GM19452 (cell line): ENCODE results near the gene PLA2G12A.

Experiments
- ATAC-seq: cut with Tn5 transposase; IDR thresholded peaks from one replicate; pipeline ENCODE4 v1.9.1; 2021; ENCODE audit not compliant: unreplicated experiment

PLA2G12A gene

DNA sequence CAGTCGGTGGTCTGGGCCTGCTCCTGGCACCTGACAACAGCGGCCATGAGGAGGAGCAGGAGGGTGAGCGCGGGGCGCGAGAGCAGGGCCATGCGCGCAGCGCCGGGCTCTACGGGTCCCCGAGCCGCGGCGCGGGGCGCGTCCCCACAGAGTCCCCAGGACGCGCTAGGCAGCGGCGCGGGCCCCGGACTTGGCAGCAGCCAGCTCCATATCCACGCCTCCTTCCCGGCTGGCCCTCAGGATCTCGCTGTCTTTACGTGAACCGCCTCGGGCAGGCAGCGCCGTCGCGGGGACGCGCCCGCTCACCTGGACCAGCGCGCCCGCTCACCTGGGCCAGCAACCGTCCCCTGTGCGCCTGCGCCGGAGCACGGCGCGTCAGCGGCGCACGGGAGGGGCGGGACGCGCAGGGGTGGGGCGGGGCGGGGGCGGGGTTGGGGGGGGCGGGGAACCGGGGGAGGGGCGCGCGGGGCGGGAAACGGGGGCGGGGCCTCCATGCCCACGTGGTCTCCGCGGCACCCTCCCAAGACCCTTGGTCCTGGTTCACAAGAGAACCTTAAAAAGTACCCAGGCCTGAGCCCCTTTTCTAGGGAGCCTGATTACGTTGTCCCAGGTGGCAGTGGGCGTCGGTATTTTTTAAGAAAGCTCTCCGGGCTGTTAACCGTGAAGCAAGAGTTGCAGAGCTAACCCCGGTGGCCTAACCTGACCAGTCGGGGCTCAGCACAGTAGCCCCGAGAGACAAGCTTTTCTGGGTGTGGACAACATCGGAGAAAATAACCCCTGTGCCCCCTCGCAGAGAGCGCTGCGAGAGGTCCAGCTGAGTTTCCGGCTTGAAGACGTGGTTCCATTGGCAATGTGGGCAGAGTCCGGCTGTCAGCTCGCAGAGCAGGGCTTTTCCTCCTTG, at the start of gene PLA2G12A:
Gene PLA2G12A (minus strand): TSS at position 353 of the 901 bp plus-strand sequence. CDS start 261 bp downstream, at position 92.
- ATAC-seq, result peak; percentile 85

DNA sequence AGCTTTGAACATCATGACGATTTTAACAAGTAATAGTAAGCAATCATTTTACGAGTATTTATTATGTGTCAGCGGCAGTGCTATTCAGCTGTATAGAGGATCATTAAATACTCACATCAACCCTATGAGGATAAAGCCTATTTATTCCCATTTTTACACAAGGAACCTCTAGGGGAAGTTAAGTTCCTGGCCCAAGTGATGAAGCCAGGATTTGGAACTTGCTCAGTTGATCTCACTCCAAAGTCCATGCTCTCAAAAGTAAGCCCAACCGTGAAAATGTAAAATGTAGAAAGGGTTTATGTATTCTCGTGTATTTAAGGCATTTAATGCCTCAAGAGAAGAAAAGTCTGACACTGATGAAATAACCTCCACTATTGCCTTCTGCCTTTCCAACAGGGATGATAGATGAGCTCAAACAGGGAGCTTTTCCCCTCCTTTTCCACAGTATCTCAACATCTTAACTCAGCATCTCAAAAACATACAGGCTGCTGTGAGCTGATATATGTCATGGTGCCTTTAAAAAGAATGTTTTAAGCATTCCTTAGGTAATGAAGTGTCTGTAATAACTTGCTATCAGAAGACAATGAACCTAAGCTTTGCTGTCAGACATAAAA, 35.0 kb upstream of the PLA2G12A start:
- ATAC-seq, result no peak

DNA sequence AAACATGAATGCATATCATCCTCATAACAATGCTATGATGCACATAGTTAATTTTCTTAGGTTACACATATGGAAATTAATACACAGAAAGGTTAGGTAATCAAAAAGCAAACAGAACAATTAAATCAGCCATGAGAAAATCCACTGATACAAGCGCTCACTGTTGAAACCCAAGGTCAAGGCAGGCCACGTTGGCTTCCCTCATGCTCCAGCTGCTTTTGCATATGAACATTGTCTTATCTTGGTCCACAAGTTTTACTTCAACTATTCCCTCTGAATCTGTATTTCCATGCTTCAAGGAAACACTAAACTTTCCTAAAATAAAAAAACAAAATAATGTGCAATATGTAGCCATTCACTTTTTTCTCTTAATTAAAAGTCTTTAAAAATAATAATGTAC, 34.5 kb upstream of the PLA2G12A start:
- ATAC-seq, result no peak

DNA sequence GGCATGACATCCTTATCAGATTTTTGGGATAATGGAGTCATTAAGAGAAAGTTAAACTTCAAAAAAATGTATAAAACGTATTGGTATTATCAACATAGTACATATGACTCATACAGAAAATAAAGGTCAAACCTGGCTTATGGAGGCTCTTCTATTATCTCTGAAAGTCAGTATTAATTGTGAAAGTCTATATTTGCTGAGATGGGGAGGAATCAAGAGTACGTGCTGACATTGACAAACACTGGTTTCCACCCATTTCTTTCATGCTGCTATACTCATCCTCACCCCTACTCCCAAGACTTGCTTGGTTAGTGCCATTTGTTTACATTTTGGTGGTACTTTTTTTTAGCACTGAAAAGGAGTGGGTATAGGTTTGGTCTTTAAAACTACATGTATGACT, 30.8 kb upstream of the PLA2G12A start:
- no peak for ATAC-seq

DNA sequence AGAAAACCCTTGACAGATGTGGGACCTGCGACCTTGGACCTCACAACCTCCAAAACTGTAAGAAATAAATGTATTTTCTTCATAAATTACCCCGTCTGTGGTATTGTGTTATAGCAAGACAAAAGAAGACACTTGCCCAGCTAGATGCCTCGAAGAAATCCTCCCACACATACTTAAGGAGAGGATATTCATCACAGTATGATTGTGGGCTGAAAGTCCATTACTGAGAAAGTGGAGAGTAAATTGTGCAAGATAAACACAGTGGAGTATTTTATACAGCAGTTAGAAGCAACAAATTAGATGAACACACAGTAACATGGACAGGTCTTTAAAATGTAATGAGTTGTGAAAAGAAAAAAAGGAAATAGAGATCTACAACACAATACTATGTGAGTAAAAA, 25.8 kb upstream of the PLA2G12A start:
- ATAC-seq, result no peak

DNA sequence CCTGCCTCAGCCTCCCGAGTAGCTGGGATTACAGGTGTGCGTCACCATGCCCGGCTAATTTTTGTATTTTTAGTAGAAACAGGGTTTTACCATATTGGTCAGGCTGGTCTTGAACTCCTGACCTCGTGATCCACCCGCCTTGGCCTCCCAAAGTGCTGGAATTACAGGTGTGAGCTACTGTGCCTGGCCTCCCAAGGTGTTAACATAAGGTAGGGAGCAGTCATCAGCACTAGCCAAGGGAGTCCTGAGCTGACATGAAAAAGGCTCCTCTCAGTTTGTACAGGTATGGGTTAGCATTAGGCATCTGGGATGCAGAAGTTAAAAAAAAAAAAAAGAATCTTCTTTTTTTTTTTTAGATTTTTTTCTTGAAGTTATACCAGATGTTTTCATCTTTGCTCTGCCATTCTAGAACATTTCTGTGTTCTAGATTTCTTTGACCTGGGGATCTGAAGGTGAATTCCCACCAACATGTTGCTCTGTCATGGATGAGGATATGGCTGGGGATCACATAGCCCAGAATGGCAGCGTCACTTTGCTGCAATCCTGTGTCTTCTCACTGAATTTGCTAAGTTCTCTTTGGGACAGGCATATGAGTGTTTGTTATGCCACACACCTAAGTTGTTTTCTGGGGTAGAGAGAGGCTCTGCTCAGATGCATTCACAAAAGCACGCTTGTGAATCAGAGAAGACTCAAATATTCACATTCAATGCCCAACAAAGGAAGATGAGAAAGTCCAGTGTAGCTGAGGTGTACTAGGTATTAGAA, 24.4 kb upstream of the PLA2G12A start:
- ATAC-seq, result no peak

DNA sequence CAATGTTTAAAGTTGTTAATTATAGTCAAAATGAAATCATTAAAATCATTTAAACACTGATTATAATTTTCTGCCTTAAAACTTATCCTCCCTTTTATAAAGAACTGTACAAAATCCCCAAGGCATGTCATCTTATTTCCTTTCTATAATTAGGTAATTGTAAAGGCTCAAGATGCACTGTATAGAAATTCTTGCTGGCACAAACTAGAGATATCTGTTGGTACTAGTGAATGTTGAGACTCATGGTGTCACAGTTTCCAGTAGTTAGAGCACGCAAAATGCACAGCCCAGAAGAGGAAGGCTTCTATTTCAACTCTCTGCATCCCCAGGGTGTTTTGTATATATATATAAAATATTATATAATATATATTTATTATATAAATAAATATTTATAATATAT, 22.7 kb upstream of the PLA2G12A start:
- no peak for ATAC-seq

DNA sequence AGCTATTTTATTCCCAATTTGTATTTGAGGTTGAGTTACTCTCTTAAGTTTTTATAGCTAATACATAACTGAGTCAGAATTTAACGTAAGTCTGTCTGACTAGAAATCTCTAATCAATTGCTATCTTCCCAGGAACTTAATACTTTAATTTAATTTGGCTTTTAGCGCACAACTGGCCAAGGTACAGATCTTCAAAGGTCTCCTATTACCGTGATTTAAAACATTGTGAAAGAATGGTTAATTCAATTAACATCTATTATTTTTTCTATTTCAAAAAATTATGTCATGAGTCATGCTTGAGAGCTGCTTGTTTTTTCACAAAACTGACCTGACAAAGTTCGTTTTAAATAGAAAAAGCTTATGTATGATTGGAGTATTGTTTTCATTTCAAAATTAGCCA, 22.0 kb upstream of the PLA2G12A start:
- ATAC-seq, result no peak

DNA sequence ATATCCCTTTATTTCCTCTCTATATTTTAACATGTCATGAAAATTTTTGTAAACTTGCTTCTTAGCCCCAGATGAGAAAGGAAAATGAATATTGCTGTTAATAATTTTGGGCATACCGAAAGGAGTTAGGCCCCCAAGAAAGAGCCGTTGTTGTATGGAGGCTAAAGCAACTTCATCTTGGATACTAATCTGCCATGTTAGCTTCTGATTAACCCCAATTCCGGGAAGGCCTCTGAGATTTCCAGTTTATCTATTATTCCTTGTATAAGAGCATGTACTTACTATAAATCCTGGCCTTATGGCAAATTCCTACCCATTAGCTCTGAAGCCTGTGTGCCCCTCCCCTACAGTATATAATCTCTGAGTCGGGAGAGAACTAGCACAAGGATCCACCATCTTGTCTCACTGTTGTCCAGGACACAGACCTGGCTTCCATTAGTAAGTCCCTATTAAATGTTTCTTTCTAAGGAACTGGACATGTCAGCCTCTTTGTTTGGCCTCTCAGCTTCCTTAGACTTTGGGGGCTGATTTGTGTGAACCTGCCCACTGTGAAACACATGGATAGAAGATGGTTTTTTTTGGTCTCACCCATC, 20.9 kb upstream of the PLA2G12A start:
- no peak for ATAC-seq

DNA sequence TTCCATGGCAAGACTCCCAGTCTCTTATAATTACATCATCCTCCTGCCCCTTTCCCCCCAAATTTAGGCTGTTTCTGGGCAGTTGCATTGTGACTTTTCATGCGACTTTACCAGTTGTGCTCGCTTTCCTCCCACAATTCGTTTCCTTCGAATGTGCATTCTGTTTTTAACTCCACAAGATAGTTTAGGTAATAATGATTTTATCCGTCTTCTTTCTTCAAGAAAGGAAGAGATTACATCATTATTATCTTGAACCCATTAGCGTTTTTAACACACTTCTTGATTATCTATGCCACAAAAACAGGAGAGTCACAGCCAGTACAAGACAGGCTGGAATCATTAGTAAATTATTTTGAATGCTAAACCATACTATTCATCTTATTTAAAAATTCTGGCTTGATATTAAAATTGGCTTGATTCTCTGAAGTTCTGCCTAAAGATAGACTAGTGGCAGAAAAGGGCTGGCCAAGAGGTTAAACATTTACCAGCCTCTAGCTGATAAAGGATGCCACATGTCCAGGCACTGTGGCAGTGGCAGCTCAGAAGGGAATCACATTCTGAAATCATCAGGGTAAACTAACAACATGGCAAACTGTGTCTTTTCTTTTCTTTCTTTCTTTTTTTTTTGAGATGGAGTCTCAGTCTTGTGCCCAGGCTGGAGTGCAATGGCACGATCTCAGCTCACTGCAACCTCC, 19.7 kb upstream of the PLA2G12A start:
- no peak for ATAC-seq

DNA sequence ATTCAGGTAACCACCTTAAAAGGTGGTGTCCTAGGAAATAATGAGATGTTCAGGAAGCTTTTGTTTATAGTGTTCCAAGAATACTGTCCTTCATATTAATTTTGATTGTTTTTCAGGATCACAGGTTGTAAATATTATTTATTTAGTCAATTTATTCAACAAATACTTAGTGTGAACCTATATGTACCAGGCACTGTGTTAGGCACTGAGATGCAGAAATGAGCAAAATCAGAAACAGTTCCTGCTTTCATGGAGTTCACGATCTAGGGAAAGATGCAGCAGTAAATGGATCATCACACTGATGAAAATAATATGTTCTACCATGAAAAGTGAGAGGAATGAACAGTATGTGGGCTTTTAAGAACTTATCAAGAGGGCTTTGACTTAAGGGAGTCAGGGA, 18.2 kb upstream of the PLA2G12A start:
- no peak for ATAC-seq

DNA sequence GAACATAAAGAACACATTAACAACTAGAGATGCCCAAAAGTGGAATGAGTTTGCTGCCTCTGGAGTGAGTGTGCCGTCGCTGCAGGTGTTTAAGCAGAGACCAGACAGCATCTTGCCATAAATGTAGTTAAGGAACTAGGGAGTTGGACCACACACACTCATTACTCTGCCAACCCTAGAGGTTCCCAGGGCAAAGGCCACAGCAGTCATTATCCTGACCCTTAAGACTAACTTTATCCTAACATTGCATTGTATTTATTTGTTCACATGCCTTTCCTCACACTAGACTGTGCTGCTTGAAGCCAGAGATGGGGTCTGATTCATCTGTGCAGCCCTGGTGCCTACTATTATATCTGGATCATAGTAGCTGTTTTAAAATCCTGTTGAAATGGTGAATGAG, 16.9 kb upstream of the PLA2G12A start:
- ATAC-seq, result no peak

DNA sequence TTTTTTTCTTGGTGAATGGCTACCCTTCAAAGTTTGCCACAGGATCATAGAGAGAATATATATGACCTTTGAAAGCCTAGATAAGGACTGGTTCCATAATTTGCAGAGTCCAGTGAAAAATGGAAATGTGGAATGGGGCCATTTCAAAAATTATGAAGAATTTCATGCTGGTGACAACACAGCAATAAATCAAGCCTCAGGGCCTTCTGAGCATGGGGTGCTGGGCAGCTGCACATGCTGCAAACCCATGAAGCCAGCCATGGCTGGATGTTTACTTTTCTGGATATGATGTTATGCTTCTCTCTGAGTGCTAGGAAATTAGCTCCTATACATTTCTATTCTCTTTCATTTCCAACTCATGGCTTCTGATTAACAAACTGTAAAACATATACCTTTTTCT, 16.0 kb upstream of the PLA2G12A start:
- ATAC-seq, result no peak

DNA sequence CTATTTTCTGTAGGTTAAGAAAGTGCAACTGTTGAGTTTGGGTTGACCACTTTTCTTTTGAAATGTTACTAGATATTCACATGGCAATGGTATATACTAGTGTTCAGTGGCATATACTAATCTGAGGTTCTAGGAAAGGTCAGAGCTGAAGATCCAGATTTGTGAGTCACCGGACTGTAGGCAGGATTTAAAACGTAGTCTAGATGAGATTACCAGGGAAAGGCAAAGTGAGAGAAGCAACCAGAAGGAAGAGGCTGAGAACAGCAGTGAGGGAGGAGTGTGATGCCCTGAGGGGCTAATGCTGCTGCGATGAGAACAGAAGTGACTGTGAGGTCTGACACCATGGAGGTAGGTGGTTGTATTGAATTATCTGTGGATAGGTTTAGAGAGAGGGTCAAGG, 9.7 kb upstream of the PLA2G12A start:
- ATAC-seq, result no peak

DNA sequence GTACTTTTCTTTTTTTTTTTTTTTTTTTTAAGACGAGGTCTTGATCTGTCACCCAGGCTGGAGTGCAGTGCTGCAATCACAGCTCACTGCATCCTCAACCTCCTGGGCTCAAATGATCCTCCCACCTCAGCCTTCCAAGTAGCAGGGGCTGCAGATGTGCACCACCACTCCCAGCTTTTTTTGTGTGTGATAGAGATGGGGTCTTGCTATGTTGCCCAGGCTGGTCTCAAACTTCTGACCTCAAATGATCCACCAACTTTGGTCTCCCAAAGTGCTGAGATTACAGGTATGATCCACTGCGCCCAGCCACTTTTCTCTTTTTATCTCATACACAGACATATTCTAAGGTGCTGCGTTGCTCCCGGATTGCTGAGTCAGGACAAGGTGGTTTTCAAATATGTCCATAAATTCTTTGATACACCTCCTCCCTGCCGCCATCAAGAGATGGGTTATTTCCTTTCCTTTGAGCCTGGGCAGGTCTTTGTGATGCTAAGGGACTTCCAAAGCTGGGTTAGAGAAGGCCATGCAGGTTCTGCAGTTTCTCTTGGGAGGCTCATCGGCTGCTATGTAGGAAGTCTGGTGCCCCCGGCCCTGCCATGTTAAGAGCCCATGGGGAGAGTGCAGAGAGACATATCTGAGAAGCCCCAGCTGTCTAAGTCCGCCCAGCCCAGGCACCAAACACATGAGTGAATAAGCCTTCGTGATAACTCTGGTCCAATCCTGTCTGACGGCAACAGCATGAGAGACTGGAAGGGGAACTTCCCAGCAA, 8.4 kb upstream of the PLA2G12A start:
- ATAC-seq, result no peak

DNA sequence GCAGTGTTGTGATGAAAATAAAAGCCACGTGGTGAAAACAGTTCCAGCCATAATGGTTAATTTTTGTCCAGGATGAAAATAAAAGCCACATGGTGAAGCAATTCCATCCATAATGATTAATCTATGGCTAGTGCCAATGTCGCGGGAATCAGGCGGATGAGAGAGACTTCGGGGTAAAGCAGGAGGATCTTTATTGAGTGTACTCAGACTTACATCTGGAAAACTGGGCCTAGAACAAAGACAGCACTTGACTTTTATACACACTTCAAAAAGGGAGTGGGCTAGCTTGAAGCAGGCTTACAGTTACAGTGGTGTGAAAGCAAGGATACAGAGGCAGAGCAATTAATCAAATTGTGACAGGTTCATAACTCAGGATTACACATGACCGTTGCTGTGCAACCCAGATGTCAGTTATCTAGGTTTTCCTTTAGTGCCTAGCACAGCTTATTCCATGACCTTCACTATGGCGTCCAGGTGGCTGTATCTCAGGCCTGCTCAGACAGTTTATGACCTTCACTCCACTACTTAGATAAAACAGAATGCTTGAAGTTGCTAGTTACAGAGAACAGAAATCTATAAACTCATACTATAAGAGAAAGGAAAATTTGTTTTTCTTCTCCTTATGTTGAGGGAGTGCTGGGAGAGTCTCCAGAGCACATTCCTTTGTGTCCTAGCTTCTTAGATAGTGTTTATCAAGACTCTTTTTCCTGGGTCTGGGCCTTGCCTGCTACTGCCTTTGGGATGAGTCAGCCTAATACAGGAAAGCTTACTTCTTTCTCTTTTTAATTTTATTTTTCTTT, 5.9 kb upstream of the PLA2G12A start:
- ATAC-seq, result no peak

DNA sequence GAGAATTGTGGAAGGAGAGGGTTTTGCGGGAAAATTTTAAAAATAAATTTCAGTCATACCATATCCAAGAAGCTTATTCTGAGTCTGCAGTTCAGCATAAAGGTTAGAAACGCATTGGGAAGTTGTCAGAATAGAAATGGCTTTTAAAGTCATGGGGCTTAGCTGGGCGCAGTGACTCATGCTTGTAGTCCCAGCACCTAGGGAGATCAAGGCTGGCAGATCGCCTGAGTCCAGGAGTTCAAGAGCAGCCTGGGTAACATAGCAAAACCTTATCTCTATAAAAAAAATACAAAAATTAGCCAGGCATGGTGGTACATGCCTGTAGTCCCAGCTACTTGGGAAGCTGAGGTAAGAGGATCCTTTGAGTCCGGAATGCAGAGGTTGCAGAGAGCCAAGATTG, 3.9 kb upstream of the PLA2G12A start:
- ATAC-seq, result no peak

DNA sequence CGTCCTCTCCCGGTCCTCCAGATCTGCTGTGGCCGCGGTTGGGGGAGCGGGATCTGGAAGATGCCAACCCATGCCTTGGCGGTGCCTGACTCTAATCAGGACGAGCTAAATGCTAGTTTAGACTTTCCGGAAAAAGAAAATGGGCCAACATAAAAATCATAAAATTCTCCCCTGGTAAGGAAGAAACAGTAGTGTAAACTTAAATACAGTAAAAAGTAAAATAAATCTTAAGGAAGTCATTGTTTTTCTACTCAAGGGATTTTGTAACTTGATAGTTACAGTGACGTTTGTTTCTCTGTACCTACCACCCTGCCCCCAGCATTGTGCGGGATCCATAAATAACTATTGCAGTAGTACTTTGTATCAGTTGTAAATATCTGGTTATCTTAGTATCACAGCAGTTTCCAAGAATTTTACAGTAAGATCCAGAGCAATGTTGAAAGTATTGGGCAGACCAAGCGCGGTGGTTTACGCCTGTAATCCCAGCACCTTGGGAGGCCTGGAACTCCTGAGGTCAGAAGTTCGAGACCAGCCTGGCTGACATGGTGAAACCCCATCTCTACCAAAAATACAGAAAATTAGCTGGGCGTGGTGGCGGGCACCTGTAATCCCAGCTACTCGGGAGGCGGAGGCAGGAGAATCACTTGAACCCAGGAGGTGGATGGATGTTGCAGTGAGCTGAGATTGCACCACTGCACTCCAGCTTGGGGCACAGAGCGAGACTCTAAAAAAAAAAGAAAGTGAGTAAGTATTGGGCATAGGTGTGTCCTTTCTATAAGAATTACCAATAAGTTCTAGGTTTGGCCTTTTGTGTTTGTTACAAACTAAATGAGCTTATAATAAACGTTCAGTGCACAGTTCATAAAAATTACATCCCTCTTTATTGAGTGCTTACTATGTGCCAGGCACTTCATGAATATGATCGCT, 1.0 kb upstream of the PLA2G12A start:
- ATAC-seq, result no peak
